Muscle layer of duodenum (tissue), 2 donors: Measurements from ENCODE around the gene SCN8A.
"Not testable (repeated sequence)": the region's sequence is repeated elsewhere in the genome, so short reads cannot be mapped to it uniquely, and the experiment has no call there.

Experiments
- H3K27ac ChIP-seq: one replicate; pipeline ENCODE4 v1.7.0; 2013; ENCODE audit warnings: mild to moderate bottlenecking, low read length
- H3K27me3 ChIP-seq: one replicate; pipeline ENCODE4 v1.7.0; 2013; ENCODE audit warnings: low read depth, mild to moderate bottlenecking, control low read depth, low read length
- H3K36me3 ChIP-seq, 2 donors: one replicate each; pipeline ENCODE4 v1.7.0; 2013; ENCODE audit warnings: low read length in 2 of 2, control low read depth in 1 of 2, mild to moderate bottlenecking in 1 of 2; ENCODE audit not compliant: insufficient read depth in 2 of 2, control insufficient read depth in 1 of 2
- H3K4me1 ChIP-seq, 2 donors: one replicate each; pipeline ENCODE4 v1.7.0; 2013; ENCODE audit warnings: low read length in 2 of 2, mild to moderate bottlenecking in 2 of 2, control low read depth in 1 of 2, moderate library complexity in 1 of 2; ENCODE audit not compliant: insufficient read depth in 2 of 2, control insufficient read depth in 1 of 2
- H3K4me3 ChIP-seq, 2 donors: one replicate each; pipeline ENCODE4 v1.7.0; 2013; ENCODE audit warnings: low read length in 2 of 2, low read depth in 1 of 2, mild to moderate bottlenecking in 1 of 2
- H3K9me3 ChIP-seq, 2 donors: one replicate each; pipeline ENCODE4 v1.7.0; 2013; ENCODE audit warnings: low read length in 2 of 2, control low read depth in 1 of 2, mild to moderate bottlenecking in 1 of 2; ENCODE audit not compliant: control insufficient read depth in 1 of 2
- donor health status: healthy.

Gene SCN8A

DNA sequence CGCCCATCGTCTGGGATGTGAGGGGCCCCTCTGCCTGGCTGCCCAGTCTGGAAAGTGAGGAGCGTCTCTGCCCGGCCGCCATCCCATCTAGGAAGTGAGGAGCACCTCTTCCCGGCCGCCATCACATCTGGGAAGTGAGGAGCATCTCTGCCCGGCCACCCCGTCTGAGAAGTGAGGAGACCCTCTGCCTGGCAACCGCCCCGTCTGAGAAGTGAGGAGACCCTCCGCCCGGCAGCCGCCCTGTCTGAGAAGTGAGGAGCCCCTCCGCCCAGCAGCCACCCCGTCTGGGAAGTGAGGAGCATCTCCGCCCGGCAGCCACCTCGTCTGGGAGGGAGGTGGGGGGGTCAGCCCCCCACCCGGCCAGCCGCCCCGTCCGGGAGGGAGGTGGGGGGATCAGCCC, 53.7 kb downstream of the SCN8A start:
- H3K4me1 ChIP-seq, H3K27me3 ChIP-seq, H3K36me3 ChIP-seq, H3K9me3 ChIP-seq, H3K4me3 ChIP-seq, H3K27ac ChIP-seq: not testable (repeated sequence)

GRCh38 chr12:51645961-51646360, 54.9 kb downstream of the SCN8A start:
- Histone ChIP-seq H3K27me3 (no peaks in the 10 kb centered on the region), H3K9me3 (no peaks in the 10 kb centered on the region), H3K4me3 (no peak overlapping the region), H3K36me3 (no peaks in the 10 kb centered on the region), H3K4me1 (no peaks in the 10 kb centered on the region), H3K27ac (no peak overlapping the region)

- Histone ChIP-seq H3K4me1 (no peaks in the 10 kb centered on the region), H3K27me3 (no peaks in the 10 kb centered on the region), H3K9me3 (no peaks in the 10 kb centered on the region), H3K27ac (no peak overlapping the region), H3K4me3 (no peak overlapping the region), H3K36me3 (no peaks in the 10 kb centered on the region)
Measured at GRCh38 chr12:51647647-51648046, 56.6 kb downstream of the SCN8A start.

DNA sequence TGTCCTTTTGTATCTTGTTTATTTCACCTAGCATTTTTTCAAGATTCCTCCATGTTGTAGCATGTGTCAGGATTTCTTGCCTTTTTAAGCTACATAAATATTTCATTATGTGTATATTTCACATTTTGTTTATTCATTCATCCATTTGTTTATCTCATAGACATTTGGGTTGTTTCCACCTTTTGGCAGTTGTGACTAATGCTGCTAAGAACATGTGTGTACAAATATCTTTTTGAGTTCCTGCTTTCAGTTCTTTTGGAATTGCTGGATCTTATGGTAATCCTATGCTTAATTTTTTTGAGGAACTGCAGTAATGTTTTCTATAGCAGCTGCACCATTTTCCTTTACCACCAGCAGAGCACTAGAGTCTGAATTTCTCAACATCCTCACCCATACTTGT, 62.4 kb downstream of the SCN8A start:
- H3K27me3 ChIP-seq = no peaks in the 10 kb centered on the region
- H3K4me1 ChIP-seq = no peaks in the 10 kb centered on the region
- no peak overlapping the region for H3K4me3 ChIP-seq
- no peak overlapping the region for H3K27ac ChIP-seq
- H3K9me3 ChIP-seq = no peaks in the 10 kb centered on the region
- H3K36me3 ChIP-seq = no peaks in the 10 kb centered on the region

- H3K4me3 ChIP-seq = no peak overlapping the region
- no peaks in the 10 kb centered on the region for H3K9me3 ChIP-seq
- H3K4me1 ChIP-seq = no peaks in the 10 kb centered on the region
- no peaks in the 10 kb centered on the region for H3K27me3 ChIP-seq
- H3K36me3 ChIP-seq = no peaks in the 10 kb centered on the region
- no peak overlapping the region for H3K27ac ChIP-seq
Measured at GRCh38 chr12:51661199-51661598, 70.2 kb downstream of the SCN8A start.

DNA sequence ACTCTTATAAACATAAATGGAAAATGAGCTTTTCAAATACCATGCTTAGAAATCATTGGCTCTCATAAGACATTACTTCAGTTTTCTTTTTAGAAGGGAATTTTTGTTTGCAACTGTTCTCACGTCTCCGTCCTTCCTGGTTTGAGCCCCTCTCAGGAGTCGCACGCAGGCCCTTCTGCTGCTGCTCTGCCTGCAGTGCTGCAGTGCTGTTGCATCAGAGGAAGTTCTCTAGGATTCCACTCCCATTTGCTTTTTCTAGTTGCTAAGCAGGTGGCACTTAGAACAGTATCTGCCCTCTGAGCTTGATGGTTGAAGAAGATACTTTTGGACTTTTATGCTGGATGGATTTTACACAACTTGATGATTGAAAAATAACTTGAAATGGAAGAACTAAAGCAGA, 70.8 kb downstream of the SCN8A start:
- no peaks in the 10 kb centered on the region for H3K27me3 ChIP-seq
- H3K9me3 ChIP-seq = no peaks in the 10 kb centered on the region
- H3K36me3 ChIP-seq = no peaks in the 10 kb centered on the region
- H3K4me3 ChIP-seq = no peak overlapping the region
- no peaks in the 10 kb centered on the region for H3K4me1 ChIP-seq
- H3K27ac ChIP-seq = no peak overlapping the region

DNA sequence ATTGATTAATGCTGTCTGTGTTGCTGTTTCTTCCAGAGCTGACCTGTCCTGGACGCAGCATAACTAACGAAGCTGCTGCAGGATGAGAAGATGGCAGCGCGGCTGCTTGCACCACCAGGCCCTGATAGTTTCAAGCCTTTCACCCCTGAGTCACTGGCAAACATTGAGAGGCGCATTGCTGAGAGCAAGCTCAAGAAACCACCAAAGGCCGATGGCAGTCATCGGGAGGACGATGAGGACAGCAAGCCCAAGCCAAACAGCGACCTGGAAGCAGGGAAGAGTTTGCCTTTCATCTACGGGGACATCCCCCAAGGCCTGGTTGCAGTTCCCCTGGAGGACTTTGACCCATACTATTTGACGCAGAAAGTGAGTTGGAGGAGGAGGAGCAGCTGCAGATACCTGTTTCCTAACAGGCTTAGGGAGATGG, 71.7 kb downstream of the SCN8A start:
- Histone ChIP-seq H3K9me3 (no peaks in the 10 kb centered on the region), H3K27ac (no peak overlapping the region), H3K27me3 (no peaks in the 10 kb centered on the region), H3K36me3 (no peaks in the 10 kb centered on the region), H3K4me3 (no peak overlapping the region), H3K4me1 (no peaks in the 10 kb centered on the region)

- Histone ChIP-seq H3K4me1 (no peaks in the 10 kb centered on the region), H3K36me3 (no peaks in the 10 kb centered on the region), H3K9me3 (no peaks in the 10 kb centered on the region), H3K27me3 (no peaks in the 10 kb centered on the region), H3K27ac (no peak overlapping the region), H3K4me3 (no peak overlapping the region)
Measured at GRCh38 chr12:51663390-51663789, 72.4 kb downstream of the SCN8A start.

DNA sequence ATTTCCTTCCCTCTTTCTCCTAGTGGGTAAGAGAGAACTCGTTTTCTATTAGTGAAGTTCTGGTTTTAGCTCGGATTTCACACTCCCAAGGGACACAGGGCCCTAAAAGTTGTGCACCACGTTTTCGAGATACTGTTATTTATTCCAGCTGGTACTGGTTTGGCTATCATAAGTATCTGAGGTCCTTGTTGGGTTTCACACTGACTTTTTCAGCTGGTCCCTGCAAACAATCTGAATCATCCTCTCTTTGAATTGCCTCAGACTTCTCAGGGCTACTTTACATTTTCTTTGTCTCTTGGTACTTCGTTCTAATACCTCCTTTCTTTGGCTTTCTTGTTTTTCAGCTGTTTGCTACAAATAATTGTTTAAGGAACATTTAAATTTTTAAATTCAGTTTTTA, 75.7 kb downstream of the SCN8A start:
- no peaks in the 10 kb centered on the region for H3K4me1 ChIP-seq
- no peak overlapping the region for H3K4me3 ChIP-seq
- no peaks in the 10 kb centered on the region for H3K27me3 ChIP-seq
- H3K36me3 ChIP-seq = no peaks in the 10 kb centered on the region
- H3K9me3 ChIP-seq = no peaks in the 10 kb centered on the region
- no peak overlapping the region for H3K27ac ChIP-seq

DNA sequence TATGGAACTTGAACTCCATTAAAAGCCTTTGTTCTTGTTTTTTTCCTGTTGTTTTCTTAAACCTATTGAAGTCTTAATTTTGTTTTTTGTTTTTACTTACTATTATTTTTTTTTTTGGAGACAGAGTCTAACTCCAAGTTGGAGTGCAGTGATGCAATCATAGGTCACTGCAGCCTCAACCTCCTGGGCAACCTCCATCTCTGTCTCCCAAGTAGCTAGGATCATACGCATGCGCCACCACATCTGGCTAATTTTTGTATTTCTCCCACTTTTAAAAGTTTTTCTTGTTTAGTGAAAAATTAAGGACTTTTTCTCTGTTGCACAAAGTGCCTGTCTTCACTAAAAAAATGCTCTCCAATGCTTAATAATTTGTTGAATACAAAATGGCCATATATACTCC, 76.2 kb downstream of the SCN8A start:
- H3K36me3 ChIP-seq = no peaks in the 10 kb centered on the region
- no peaks in the 10 kb centered on the region for H3K9me3 ChIP-seq
- H3K4me1 ChIP-seq = no peaks in the 10 kb centered on the region
- H3K27me3 ChIP-seq = no peaks in the 10 kb centered on the region
- no peak overlapping the region for H3K4me3 ChIP-seq
- no peak overlapping the region for H3K27ac ChIP-seq

DNA sequence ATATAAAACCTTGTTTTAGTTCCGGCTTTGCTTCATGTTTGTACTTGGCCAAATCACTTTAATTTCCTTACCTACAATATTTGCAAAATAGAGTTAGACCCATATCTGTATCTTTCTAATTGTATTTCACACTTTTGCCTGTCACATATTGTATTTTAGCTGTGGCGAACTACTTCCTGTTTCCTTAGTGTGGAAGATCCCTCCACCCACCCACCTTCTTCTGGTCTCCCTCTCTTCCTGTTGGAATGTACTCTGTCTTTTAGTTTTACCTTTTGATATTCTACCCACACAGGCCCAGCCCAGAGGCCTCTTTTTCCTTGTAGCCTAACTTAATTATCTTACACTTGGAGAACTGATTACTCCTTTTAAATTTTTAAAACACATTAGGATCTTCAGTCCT, 78.2 kb downstream of the SCN8A start:
- H3K27me3 ChIP-seq = no peaks in the 10 kb centered on the region
- H3K36me3 ChIP-seq = no peaks in the 10 kb centered on the region
- H3K9me3 ChIP-seq = no peaks in the 10 kb centered on the region
- no peaks in the 10 kb centered on the region for H3K4me1 ChIP-seq
- no peak overlapping the region for H3K4me3 ChIP-seq
- H3K27ac ChIP-seq = no peak overlapping the region

DNA sequence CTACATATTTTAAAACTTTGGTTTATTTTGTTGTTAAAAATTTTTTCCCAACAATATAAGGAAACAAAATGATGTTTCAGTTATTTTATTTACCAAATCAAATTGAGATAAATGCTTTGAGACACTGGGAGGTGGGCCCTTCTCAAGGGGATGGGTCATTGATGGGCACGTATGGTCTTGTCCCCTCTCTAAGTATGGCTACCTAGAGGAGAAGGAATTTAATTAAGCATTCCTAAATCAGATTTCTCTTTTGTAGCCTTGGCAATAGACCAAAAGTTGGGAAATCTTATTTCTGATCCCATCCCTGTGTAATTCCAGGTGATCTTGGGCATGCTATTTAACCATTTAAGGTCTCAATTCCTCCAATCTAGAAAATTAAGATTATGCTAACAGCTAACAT, 79.0 kb downstream of the SCN8A start:
- Histone ChIP-seq H3K9me3 (no peaks in the 10 kb centered on the region), H3K36me3 (no peaks in the 10 kb centered on the region), H3K27ac (no peak overlapping the region), H3K4me3 (no peak overlapping the region), H3K4me1 (no peaks in the 10 kb centered on the region), H3K27me3 (no peaks in the 10 kb centered on the region)
